GM12878 (cell line): ENCODE data around the gene SH3GL3. TPM values are rescaled to one million over a fixed set of nuclear protein-coding genes. Genes with fewer than 3 reads are reported as not detected.

Source experiments
- ATAC-seq: fragments of 200-7000 bp; cut with Tn5 transposase; 3 replicates; pipeline ENCODE4 v1.9.1; 2020; ENCODE audit warnings: mild to moderate bottlenecking, moderate library complexity
- BruUV-seq: library from RNA; stranded (reverse); fragments of 400-500 nt; replicated peaks from 2 replicates; lab custom pipeline; 2021; lab: Mats Ljungman, UMichigan
- CTCF ChIA-PET: fragments of 300-600 bp; sonication (Branson Sonifier 250); formaldehyde crosslinking; extraction: SDS; loops from one replicate; lab custom pipeline; 2021; ENCODE audit warnings: inconsistent platforms; lab: Yijun Ruan, JAX
- POLR2A ChIA-PET: fragments of 350-600 bp; formaldehyde crosslinking; extraction: SDS; loops from one replicate; lab custom pipeline; 2021; ENCODE audit warnings: inconsistent platforms; lab: Charles Lee
- RAD21 ChIA-PET: fragments of 300-600 bp; sonication (Branson Sonifier 250); formaldehyde crosslinking; loops from one replicate; lab custom pipeline; 2023; ENCODE audit warnings: antibody characterized with exemption; ENCODE audit not compliant: unreplicated experiment; lab: Charles Lee
- SMC1A ChIA-PET: fragments of 300-600 bp; sonication (Branson Sonifier 250); formaldehyde crosslinking; loops from one replicate; lab custom pipeline; 2023; ENCODE audit not compliant: unreplicated experiment, uncharacterized antibody; lab: Charles Lee
- DNase-seq: peaks from one replicate; pipeline ENCODE4 v3.0.0-alpha.2; 2011; ENCODE audit warnings: low read depth, low spot score
- FAIRE-seq: peaks from 3 replicates; lab custom pipeline; 2011; peaks lifted over from hg19 to GRCh38; lab: Jason Lieb, UNC
- H2AFZ ChIP-seq: 2 replicates; pipeline ENCODE4 v1.6.0; 2011; ENCODE audit warnings: low read depth, low read length, control low read depth; ENCODE audit not compliant: control insufficient read depth
- H3K27ac ChIP-seq: 2 replicates; pipeline ENCODE4 v1.5.1; 2011; ENCODE audit warnings: control low read depth; ENCODE audit not compliant: control insufficient read depth, insufficient read depth
- H3K27me3 ChIP-seq, 2 experiments: replicated peaks in 1 of 2; 2 replicates each; pipeline versions ENCODE4 v1.6.0 to v1.6.1; 2011; ENCODE audit warnings: low read length in 1 of 2; ENCODE audit not compliant: control insufficient read depth in 2 of 2, insufficient read depth in 2 of 2
- H3K36me3 ChIP-seq, 2 experiments: 2 replicates each; pipeline ENCODE4 v1.5.1; 2011; ENCODE audit warnings: low read length in 1 of 2; ENCODE audit not compliant: control insufficient read depth in 2 of 2, insufficient read depth in 2 of 2
- H3K4me1 ChIP-seq: 2 replicates; pipeline ENCODE4 v1.6.1; 2011; ENCODE audit warnings: mild to moderate bottlenecking, low read length, moderate library complexity, mixed read lengths; ENCODE audit not compliant: control insufficient read depth, insufficient read depth
- H3K4me2 ChIP-seq: 2 replicates; pipeline ENCODE4 v1.6.0; 2011; ENCODE audit warnings: control low read depth; ENCODE audit not compliant: control insufficient read depth, insufficient read depth
- H3K4me3 ChIP-seq: fragments of 200-600 bp; sonication (generic); 2 replicates; pipeline ENCODE4 v1.5.1; 2016
- H3K79me2 ChIP-seq: 2 replicates; pipeline ENCODE4 v1.6.0; 2011; ENCODE audit warnings: low read length; ENCODE audit not compliant: control insufficient read depth, insufficient read depth
- H3K9ac ChIP-seq: 2 replicates; pipeline ENCODE4 v1.8.0; 2011; ENCODE audit warnings: low read length, control low read depth, mixed read lengths; ENCODE audit not compliant: control insufficient read depth, insufficient read depth
- H3K9me3 ChIP-seq: replicated peaks from 3 replicates; pipeline ENCODE4 v1.5.1; 2011; ENCODE audit warnings: mild to moderate bottlenecking, low read length; ENCODE audit not compliant: control insufficient read depth, insufficient read depth
- H4K20me1 ChIP-seq: 2 replicates; pipeline ENCODE4 v1.6.0; 2011; ENCODE audit not compliant: control insufficient read depth, insufficient read depth
- ATF7 ChIP-seq: fragments of 450-650 bp; IDR thresholded peaks from 2 replicates; pipeline ENCODE4 v1.6.1; 2016; ENCODE audit warnings: low read depth, mild to moderate bottlenecking
- BCL3 ChIP-seq: IDR thresholded peaks from 2 replicates; pipeline ENCODE4 v1.6.1; 2011; ENCODE audit warnings: borderline replicate concordance, low read depth, mild to moderate bottlenecking, moderate library complexity, low read length; ENCODE audit not compliant: insufficient read depth, poor library complexity, severe bottlenecking
- BMI1 ChIP-seq: fragments of 450-650 bp; IDR thresholded peaks from 2 replicates; pipeline ENCODE4 v1.6.1; 2016; ENCODE audit warnings: mild to moderate bottlenecking, moderate library complexity, borderline replicate concordance
- CHD1 ChIP-seq: IDR thresholded peaks from 2 replicates; pipeline ENCODE4 v1.6.1; 2012; ENCODE audit warnings: low read depth, low read length, improper control_type of control experiment
- E2F4 ChIP-seq: IDR thresholded peaks from 2 replicates; pipeline ENCODE4 v1.6.1; 2012; ENCODE audit warnings: low read depth, low read length, improper control_type of control experiment
- EED ChIP-seq: sonication (generic); IDR thresholded peaks from 2 replicates; pipeline ENCODE4 v1.6.1; 2016; ENCODE audit warnings: antibody characterized with exemption, low read depth
- FOXM1 ChIP-seq: IDR thresholded peaks from 2 replicates; pipeline ENCODE4 v1.6.1; 2012; ENCODE audit warnings: low read depth, mild to moderate bottlenecking, inconsistent platforms, low read length, moderate library complexity
- GATAD2B ChIP-seq: fragments of 450-650 bp; conservative IDR thresholded peaks from 2 replicates; pipeline ENCODE4 v1.6.1; 2017; ENCODE audit warnings: low read depth, mild to moderate bottlenecking, moderate library complexity
- HSF1 ChIP-seq: fragments of 150-350 bp; IDR thresholded peaks from 2 replicates; pipeline ENCODE4 v1.6.1; 2014; ENCODE audit warnings: mild to moderate bottlenecking, low read depth, low read length
- LARP7 ChIP-seq: fragments of 450-650 bp; IDR thresholded peaks from 2 replicates; pipeline ENCODE4 v1.6.1; 2017; ENCODE audit warnings: mild to moderate bottlenecking
- POLR2AphosphoS2 ChIP-seq: IDR thresholded peaks from 2 replicates; pipeline ENCODE4 v1.6.1; 2011; ENCODE audit warnings: low read depth, mild to moderate bottlenecking, low read length, improper control_type of control experiment, moderate library complexity
- SIN3A ChIP-seq: IDR thresholded peaks from 2 replicates; pipeline ENCODE4 v1.6.1; 2012; ENCODE audit warnings: low read depth, low read length, improper control_type of control experiment
- WGBS: methylation state at CpG from one replicate; pipeline ENCODE4 v1.1.6; 2016; ENCODE audit warnings: low lambda C conversion rate; ENCODE audit not compliant: insufficient replicate concordance, insufficient coverage; ENCODE audit errors: missing lambda C conversion rate; 5-methylcytosine and 5-hydroxymethylcytosine counted together
- in situ Hi-C: fragments of 300-500 bp; cut with MboI; formaldehyde crosslinking; loops from 9 replicates; pipeline ENCODE4 v1.14.3; 2018; ENCODE audit warnings: mixed read lengths
- intact Hi-C: fragments of 100-400 bp; cut with micrococcal nuclease; formaldehyde crosslinking; loops from one replicate; pipeline ENCODE4 v1.14.2; 2022; ENCODE audit not compliant: unreplicated experiment
- polyA plus RNA-seq, 11 experiments: library from polyadenylated mRNA; depleted of rRNA in 4 of 11; unstranded in 6 of 11; stranded (reverse) in 5 of 11; fragments of >200 nt; fragmentation: Nextera tagmentation in 4 of 11; fragmentation: Illumina TruSeq in 1 of 11; extraction: Ambion mirVana in 4 of 11; extraction: Trizol in 1 of 11; gene quantifications; 1 replicate in 1 of 11; 2 replicates in 10 of 11; pipeline versions ENCODE4 v1.2.1 to v1.2.3, GENCODE V29; 2011 to 2016; ENCODE audit warnings: inconsistent platforms in 2 of 11, missing spikeins in 2 of 11, low read depth in 1 of 11
- total RNA-seq, 4 experiments: library from RNA; depleted of rRNA in 3 of 4; stranded (reverse); fragments of >200 nt in 3 of 4; fragmentation: Illumina TruSeq in 1 of 4; extraction: Trizol in 1 of 4; gene quantifications; 2 replicates each; pipeline versions ENCODE4 v1.2.1 to v1.2.3, GENCODE V29; 2013 to 2021

SH3GL3 gene
- total and polyA plus RNA-seq, 10 of the 15 experiments (the other 5 are each of a cell fraction or from before 2014, with no cell fraction given), result not detected

GRCh38 chr15:83491486-83491885 lies 44.3 kb downstream of the SH3GL3 start:
- Histone ChIP-seq H3K79me2 (no peaks in the 10 kb centered on the region), H3K27me3 (peaks cover 0 to 1% of the 10 kb centered on the region in 2 experiments; a peak in 1 of 4 replicates), H3K9ac (no peak overlapping the region), H3K4me1 (no peaks in the 10 kb centered on the region), H3K27ac (no peak overlapping the region), H3K4me2 (no peak overlapping the region), H2AFZ (no peak overlapping the region), H4K20me1 (no peaks in the 10 kb centered on the region), H3K9me3 (no peaks in the 10 kb centered on the region), H3K36me3 (no peaks in the 10 kb centered on the region), H3K4me3 (no peak overlapping the region)
- in situ Hi-C loops, result no loop called here
- intact Hi-C loops, result no loop called here
- no peak for FAIRE-seq
- SMC1A ChIA-PET, result no interaction called here
- CTCF ChIA-PET, result no interaction called here
- no TSS peak for BruUV-seq
- POLR2A ChIA-PET, result no interaction called here
- TF ChIP-seq SIN3A (no peak), GATAD2B (no peak), BMI1 (no peak), FOXM1 (no peak), HSF1 (no peak), EED (no peak), LARP7 (no peak), CHD1 (no peak), POLR2AphosphoS2 (no peak), BCL3 (no peak), E2F4 (no peak), ATF7 (no peak)
- RAD21 ChIA-PET, result no interaction called here
- WGBS, result 7% methylated on average over 5 of the region's 5 CpGs
- ATAC-seq, result no peak
- DNase-seq, result no peak
